ENCODE measurements around the gene BANF2.

Gene BANF2

DNA sequence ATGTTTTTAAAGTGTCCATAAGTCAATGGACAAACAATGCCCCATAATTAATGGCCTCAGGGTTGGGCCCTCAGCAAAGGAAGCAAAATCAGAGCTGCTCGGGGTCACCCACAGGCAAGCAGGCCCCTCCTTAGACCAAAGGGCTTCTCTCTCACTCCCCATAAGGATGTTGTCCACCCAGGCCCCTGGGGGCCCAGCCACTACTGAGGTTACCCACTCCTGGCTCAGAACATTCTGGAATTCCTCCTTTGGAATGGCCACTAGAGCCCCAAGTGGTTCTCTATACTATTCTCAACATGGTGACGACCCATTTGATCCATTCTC, 50.9 kb downstream of the BANF2 start:
- Histone ChIP-seq H3K4me3 (ENCODE audit: low read length) (no peak overlapping the region), H3K4me1 (ENCODE audit: control insufficient read depth, low read length) (no peaks in the 10 kb centered on the region), H3K36me3 (ENCODE audit: control insufficient read depth, low read length) (no peaks in the 10 kb centered on the region), H3K27me3 (ENCODE audit: control insufficient read depth, low read length) (peaks cover 24% of the 10 kb centered on the region), H3K27ac (ENCODE audit: low read depth, low read length) (no peak overlapping the region), H3K79me2 (ENCODE audit: control insufficient read depth, low read length) (no peaks in the 10 kb centered on the region), H3K9me2 (replicated peaks; ENCODE audit: control insufficient read depth, low read length) (no peaks in the 10 kb centered on the region), H3F3A (ENCODE audit: control insufficient read depth, insufficient read depth) (no peaks in the 10 kb centered on the region), H4K20me1 (ENCODE audit: control insufficient read depth, insufficient read depth, low read depth, low read length) (no peaks in the 10 kb centered on the region), H3K9me3 (ENCODE audit: control insufficient read depth, insufficient read depth, low read length) (no peaks in the 10 kb centered on the region), H3K4me2 (ENCODE audit: low read length) (no peak overlapping the region)
- TF ChIP-seq, protein P1, sequence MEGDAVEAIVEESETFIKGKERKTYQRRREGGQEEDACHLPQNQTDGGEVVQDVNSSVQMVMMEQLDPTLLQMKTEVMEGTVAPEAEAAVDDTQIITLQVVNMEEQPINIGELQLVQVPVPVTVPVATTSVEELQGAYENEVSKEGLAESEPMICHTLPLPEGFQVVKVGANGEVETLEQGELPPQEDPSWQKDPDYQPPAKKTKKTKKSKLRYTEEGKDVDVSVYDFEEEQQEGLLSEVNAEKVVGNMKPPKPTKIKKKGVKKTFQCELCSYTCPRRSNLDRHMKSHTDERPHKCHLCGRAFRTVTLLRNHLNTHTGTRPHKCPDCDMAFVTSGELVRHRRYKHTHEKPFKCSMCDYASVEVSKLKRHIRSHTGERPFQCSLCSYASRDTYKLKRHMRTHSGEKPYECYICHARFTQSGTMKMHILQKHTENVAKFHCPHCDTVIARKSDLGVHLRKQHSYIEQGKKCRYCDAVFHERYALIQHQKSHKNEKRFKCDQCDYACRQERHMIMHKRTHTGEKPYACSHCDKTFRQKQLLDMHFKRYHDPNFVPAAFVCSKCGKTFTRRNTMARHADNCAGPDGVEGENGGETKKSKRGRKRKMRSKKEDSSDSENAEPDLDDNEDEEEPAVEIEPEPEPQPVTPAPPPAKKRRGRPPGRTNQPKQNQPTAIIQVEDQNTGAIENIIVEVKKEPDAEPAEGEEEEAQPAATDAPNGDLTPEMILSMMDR (IDR thresholded peaks at IDR 0.05; ENCODE audit: low read depth, low read length, poor library complexity, severe bottlenecking): no peak
- TF ChIP-seq EZH2phosphoT487 (IDR thresholded peaks at IDR 0.05; ENCODE audit: borderline replicate concordance, low read length): no peak

DNA sequence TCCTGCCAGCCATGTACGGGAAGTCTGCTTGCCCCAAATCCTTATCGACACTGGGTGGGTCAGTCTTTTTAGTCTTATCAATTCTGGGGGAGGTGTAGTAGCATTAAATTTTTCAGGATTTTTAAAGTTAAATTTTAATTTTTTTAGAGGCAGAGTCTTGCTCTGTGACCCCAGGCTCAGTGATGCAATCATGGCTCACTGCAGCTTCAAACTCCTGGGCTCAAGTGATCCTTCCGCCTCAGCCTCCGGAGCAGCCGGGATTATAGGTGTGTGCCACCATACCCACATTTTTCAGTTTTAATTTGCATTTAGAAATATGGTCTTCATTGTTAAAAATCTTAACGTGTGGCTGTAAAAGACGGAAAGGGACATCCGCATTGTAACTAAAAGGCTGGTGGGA, 51.9 kb downstream of the BANF2 start:
- Histone ChIP-seq H3K36me3 (ENCODE audit: control insufficient read depth, low read length) (no peaks in the 10 kb centered on the region), H3K4me3 (ENCODE audit: low read length) (no peak overlapping the region), H3F3A (ENCODE audit: control insufficient read depth, insufficient read depth) (no peaks in the 10 kb centered on the region), H4K20me1 (ENCODE audit: control insufficient read depth, insufficient read depth, low read depth, low read length) (no peaks in the 10 kb centered on the region), H3K79me2 (ENCODE audit: control insufficient read depth, low read length) (no peaks in the 10 kb centered on the region), H3K9me3 (ENCODE audit: control insufficient read depth, insufficient read depth, low read length) (no peaks in the 10 kb centered on the region), H3K27ac (ENCODE audit: low read depth, low read length) (no peak overlapping the region), H3K9me2 (replicated peaks; ENCODE audit: control insufficient read depth, low read length) (no peaks in the 10 kb centered on the region), H3K4me2 (ENCODE audit: low read length) (no peak overlapping the region), H3K4me1 (ENCODE audit: control insufficient read depth, low read length) (no peaks in the 10 kb centered on the region), H3K27me3 (ENCODE audit: control insufficient read depth, low read length) (peaks cover 24% of the 10 kb centered on the region)
- no peak for TF ChIP-seq EZH2phosphoT487 (IDR thresholded peaks at IDR 0.05; ENCODE audit: borderline replicate concordance, low read length)
- TF ChIP-seq, protein P1 (IDR thresholded peaks at IDR 0.05; ENCODE audit: low read depth, low read length, poor library complexity, severe bottlenecking): no peak

DNA sequence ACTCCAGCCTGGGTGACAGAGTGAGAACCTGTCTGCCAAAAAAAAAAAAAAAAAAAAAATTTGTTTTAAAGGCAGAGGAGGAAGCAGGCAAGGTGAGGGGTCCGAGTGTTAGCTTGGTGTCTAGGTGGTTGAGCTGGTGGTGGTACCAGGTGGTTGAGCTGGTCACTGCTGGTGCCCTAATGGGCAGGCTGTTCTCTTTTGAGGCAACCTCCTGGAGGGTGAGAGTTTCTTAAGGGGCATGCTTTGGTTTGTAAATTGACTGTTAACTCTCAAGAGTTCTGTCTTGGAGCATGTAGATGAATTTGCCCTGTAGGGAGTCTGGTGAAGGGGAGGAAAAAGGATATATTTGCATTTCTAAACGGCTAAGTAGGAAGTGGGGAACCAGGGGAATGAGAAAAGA, 52.7 kb downstream of the BANF2 start:
- Histone ChIP-seq H3F3A (ENCODE audit: control insufficient read depth, insufficient read depth) (no peaks in the 10 kb centered on the region), H3K27me3 (ENCODE audit: control insufficient read depth, low read length) (peaks cover 23% of the 10 kb centered on the region), H3K4me2 (ENCODE audit: low read length) (no peak overlapping the region), H3K4me3 (ENCODE audit: low read length) (no peak overlapping the region), H3K9me3 (ENCODE audit: control insufficient read depth, insufficient read depth, low read length) (no peaks in the 10 kb centered on the region), H4K20me1 (ENCODE audit: control insufficient read depth, insufficient read depth, low read depth, low read length) (no peaks in the 10 kb centered on the region), H3K9me2 (replicated peaks; ENCODE audit: control insufficient read depth, low read length) (no peaks in the 10 kb centered on the region), H3K36me3 (ENCODE audit: control insufficient read depth, low read length) (no peaks in the 10 kb centered on the region), H3K79me2 (ENCODE audit: control insufficient read depth, low read length) (no peaks in the 10 kb centered on the region), H3K27ac (ENCODE audit: low read depth, low read length) (no peak overlapping the region), H3K4me1 (ENCODE audit: control insufficient read depth, low read length) (no peaks in the 10 kb centered on the region)
- TF ChIP-seq EZH2phosphoT487 (IDR thresholded peaks at IDR 0.05; ENCODE audit: borderline replicate concordance, low read length): no peak
- TF ChIP-seq, protein P1 (IDR thresholded peaks at IDR 0.05; ENCODE audit: low read depth, low read length, poor library complexity, severe bottlenecking): no peak

DNA sequence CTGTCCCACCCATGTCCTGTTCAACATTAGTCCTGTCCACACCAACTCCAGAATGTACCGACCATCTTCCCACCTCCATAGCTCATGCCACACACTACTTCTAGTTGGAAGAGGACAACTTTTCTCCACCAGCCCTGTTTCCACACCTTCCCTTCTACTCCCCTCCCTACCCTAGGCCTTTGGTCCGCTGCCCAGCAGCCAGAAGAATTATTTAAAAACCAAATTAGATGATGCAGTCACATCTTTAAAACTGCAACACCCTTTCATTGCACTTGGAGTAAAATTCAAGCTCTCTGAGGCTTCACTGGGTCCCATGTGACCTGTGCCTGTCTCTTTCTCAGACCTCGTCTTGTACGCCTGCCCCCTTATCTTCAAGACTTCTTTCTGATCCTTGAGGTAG, 53.8 kb downstream of the BANF2 start:
- Histone ChIP-seq H3K79me2 (ENCODE audit: control insufficient read depth, low read length) (no peaks in the 10 kb centered on the region), H3K27me3 (ENCODE audit: control insufficient read depth, low read length) (peaks cover 18% of the 10 kb centered on the region; the same call in 1 of the 2 replicates), H3K4me1 (ENCODE audit: control insufficient read depth, low read length) (no peaks in the 10 kb centered on the region), H3F3A (ENCODE audit: control insufficient read depth, insufficient read depth) (no peaks in the 10 kb centered on the region), H3K27ac (ENCODE audit: low read depth, low read length) (no peak overlapping the region), H3K4me3 (ENCODE audit: low read length) (no peak overlapping the region), H3K9me2 (replicated peaks; ENCODE audit: control insufficient read depth, low read length) (no peaks in the 10 kb centered on the region), H3K9me3 (ENCODE audit: control insufficient read depth, insufficient read depth, low read length) (no peaks in the 10 kb centered on the region), H4K20me1 (ENCODE audit: control insufficient read depth, insufficient read depth, low read depth, low read length) (no peaks in the 10 kb centered on the region), H3K36me3 (ENCODE audit: control insufficient read depth, low read length) (no peaks in the 10 kb centered on the region), H3K4me2 (ENCODE audit: low read length) (no peak overlapping the region)
- TF ChIP-seq, protein P1 (IDR thresholded peaks at IDR 0.05; ENCODE audit: low read depth, low read length, poor library complexity, severe bottlenecking): no peak
- no peak for TF ChIP-seq EZH2phosphoT487 (IDR thresholded peaks at IDR 0.05; ENCODE audit: borderline replicate concordance, low read length)
